ENCODE measurements around the gene DCDC1.

DNA sequence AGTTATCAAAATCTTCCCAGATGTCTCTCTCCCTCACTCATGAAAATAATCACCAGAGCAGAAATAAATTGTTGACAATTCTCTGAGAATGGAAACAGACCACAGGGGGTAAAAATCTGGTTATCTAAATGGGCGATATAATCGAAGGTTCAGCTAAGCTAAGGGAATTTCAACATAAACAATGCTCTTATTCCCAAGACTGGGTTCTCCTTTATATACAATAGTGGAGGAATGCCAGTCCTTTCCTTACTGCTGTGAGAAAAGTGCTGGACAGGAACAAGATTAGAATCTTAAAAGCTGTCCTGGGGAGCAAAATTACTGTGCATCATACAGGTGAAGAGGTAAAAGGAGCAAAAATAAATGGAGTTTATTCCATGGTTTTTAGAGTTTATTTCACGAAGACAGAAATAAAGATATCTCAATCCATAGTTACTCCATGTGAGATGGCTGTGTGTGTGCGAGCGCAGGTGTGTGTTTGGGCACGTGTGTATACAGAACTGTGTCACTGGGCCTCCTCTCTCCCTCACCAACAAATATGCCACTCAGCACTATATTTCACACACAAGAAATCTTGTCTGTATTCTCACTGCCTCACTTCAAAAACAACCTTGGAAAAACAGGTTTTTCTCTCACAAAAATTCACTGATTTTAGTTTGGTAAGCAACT is 385.6 kb downstream of the DCDC1 start:
- TF ChIP-seq POLR2A (IDR thresholded peaks at IDR 0.05) (no peak), EP300 (IDR thresholded peaks at IDR 0.05) (no peak)
- TF ChIP-seq, protein P1, sequence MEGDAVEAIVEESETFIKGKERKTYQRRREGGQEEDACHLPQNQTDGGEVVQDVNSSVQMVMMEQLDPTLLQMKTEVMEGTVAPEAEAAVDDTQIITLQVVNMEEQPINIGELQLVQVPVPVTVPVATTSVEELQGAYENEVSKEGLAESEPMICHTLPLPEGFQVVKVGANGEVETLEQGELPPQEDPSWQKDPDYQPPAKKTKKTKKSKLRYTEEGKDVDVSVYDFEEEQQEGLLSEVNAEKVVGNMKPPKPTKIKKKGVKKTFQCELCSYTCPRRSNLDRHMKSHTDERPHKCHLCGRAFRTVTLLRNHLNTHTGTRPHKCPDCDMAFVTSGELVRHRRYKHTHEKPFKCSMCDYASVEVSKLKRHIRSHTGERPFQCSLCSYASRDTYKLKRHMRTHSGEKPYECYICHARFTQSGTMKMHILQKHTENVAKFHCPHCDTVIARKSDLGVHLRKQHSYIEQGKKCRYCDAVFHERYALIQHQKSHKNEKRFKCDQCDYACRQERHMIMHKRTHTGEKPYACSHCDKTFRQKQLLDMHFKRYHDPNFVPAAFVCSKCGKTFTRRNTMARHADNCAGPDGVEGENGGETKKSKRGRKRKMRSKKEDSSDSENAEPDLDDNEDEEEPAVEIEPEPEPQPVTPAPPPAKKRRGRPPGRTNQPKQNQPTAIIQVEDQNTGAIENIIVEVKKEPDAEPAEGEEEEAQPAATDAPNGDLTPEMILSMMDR (IDR thresholded peaks at IDR 0.05): no peak
